ENCODE measurements around the gene RRP1. TPM values are rescaled to one million over a fixed set of nuclear protein-coding genes. Genes with fewer than 3 reads are reported as not detected.

The RRP1 gene
- total and polyA plus RNA-seq, 9 of the 15 experiments (the other 6 are each of a cell fraction or from before 2014, with no cell fraction given): 0.89 to 105 (median 51.6) TPM

DNA sequence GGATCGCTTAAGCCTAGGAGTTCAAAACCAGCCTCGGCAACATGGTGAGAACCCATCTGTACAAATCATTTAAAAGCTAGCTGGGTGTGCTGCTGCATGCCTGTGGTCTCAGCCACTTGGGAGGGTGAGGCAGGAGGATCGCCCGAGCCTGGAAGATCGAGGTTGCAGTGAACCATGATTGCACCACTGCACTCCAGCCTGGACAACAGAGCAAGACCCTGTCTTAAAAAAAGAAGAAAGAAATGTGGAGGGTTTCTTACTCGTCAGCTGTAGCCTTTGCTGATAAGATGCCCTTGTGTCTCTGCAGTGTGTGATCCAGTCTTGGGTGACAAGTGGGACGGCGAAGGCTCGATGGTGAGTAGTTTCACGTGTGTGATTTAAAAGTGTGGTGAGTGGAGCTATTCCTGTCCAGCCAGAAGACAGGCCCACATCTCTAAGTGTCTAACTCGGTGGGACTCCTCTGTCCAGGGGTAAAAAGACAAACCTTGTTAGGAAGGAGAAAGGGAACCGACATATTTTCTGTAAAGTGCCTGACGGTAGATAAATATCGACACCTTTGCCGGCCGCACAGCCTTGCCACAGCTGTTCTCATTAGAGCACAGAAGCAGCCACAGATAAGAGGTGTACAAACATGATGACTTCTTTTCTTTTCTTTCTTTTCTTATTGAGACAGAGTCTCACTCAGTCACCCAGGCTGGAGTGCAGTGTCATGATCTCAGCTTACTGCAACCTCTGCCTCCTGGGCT is 43.4 kb upstream of the RRP1 start (continued):
- TF ChIP-seq, protein P1, sequence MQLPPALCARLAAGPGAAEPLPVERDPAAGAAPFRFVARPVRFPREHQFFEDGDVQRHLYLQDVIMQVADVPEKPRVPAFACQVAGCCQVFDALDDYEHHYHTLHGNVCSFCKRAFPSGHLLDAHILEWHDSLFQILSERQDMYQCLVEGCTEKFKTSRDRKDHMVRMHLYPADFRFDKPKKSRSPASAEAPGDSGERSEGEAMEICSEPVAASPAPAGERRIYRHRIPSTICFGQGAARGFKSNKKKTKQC (CRISPR knock-in tag; IDR thresholded peaks at IDR 0.05): no peak
- TF ChIP-seq, protein P2, sequence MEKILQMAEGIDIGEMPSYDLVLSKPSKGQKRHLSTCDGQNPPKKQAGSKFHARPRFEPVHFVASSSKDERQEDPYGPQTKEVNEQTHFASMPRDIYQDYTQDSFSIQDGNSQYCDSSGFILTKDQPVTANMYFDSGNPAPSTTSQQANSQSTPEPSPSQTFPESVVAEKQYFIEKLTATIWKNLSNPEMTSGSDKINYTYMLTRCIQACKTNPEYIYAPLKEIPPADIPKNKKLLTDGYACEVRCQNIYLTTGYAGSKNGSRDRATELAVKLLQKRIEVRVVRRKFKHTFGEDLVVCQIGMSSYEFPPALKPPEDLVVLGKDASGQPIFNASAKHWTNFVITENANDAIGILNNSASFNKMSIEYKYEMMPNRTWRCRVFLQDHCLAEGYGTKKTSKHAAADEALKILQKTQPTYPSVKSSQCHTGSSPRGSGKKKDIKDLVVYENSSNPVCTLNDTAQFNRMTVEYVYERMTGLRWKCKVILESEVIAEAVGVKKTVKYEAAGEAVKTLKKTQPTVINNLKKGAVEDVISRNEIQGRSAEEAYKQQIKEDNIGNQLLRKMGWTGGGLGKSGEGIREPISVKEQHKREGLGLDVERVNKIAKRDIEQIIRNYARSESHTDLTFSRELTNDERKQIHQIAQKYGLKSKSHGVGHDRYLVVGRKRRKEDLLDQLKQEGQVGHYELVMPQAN (IDR thresholded peaks at IDR 0.05; ENCODE audit: borderline replicate concordance): no peak
- TF ChIP-seq KDM5B (IDR thresholded peaks at IDR 0.05; ENCODE audit: insufficient replicate concordance, low read depth, low read length): no peak
- no peak for TF ChIP-seq SREBF1 (IDR thresholded peaks at IDR 0.05; ENCODE audit: borderline replicate concordance, low read depth, low read length)
- TF ChIP-seq ZNF239 (CRISPR knock-in tag; IDR thresholded peaks at IDR 0.05): no peak
- no peak for TF ChIP-seq NR2F6 (CRISPR knock-in tag; IDR thresholded peaks at IDR 0.05)
- TF ChIP-seq, protein P3, sequence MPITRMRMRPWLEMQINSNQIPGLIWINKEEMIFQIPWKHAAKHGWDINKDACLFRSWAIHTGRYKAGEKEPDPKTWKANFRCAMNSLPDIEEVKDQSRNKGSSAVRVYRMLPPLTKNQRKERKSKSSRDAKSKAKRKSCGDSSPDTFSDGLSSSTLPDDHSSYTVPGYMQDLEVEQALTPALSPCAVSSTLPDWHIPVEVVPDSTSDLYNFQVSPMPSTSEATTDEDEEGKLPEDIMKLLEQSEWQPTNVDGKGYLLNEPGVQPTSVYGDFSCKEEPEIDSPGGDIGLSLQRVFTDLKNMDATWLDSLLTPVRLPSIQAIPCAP (CRISPR knock-in tag; IDR thresholded peaks at IDR 0.05; ENCODE audit: borderline replicate concordance): no peak
- TF ChIP-seq ZNF174 (CRISPR knock-in tag; IDR thresholded peaks at IDR 0.05): no peak
- no peak for TF ChIP-seq ZNF717 (CRISPR knock-in tag; IDR thresholded peaks at IDR 0.05)
- TF ChIP-seq ZNF696 (CRISPR knock-in tag; conservative IDR thresholded peaks at IDR 0.05): no peak
- no peak for TF ChIP-seq U2AF2 (optimal IDR thresholded peaks at IDR 0.05; ENCODE audit: low read depth, low read length)
- TF ChIP-seq, protein P4, sequence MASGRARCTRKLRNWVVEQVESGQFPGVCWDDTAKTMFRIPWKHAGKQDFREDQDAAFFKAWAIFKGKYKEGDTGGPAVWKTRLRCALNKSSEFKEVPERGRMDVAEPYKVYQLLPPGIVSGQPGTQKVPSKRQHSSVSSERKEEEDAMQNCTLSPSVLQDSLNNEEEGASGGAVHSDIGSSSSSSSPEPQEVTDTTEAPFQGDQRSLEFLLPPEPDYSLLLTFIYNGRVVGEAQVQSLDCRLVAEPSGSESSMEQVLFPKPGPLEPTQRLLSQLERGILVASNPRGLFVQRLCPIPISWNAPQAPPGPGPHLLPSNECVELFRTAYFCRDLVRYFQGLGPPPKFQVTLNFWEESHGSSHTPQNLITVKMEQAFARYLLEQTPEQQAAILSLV (tag; IDR thresholded peaks at IDR 0.05): no peak
- TF ChIP-seq ZZZ3 (IDR thresholded peaks at IDR 0.05): no peak

Measured in K562 (cell line).